Upper lobe of left lung (tissue), 4 donors: Measurements from ENCODE around the gene NINJ1.

Experiments used
- POLR2A ChIP-seq, 4 donors: fragments of 450-650 bp; IDR thresholded peaks; one replicate each; pipeline ENCODE4 v1.5.1; 2016 to 2017; ENCODE audit warnings: antibody characterized with exemption in 4 of 4, mild to moderate bottlenecking in 2 of 4
- TF ChIP-seq, protein P1 (sequence below), 6 experiments: fragments of 450-650 bp in 4 of 6; fragments of 200-600 bp in 2 of 6; sonication (generic) in 2 of 6; IDR thresholded peaks; one replicate each; pipeline ENCODE4 v1.5.1; 2016 to 2019; ENCODE audit warnings: antibody characterized with exemption in 6 of 6

DNA sequence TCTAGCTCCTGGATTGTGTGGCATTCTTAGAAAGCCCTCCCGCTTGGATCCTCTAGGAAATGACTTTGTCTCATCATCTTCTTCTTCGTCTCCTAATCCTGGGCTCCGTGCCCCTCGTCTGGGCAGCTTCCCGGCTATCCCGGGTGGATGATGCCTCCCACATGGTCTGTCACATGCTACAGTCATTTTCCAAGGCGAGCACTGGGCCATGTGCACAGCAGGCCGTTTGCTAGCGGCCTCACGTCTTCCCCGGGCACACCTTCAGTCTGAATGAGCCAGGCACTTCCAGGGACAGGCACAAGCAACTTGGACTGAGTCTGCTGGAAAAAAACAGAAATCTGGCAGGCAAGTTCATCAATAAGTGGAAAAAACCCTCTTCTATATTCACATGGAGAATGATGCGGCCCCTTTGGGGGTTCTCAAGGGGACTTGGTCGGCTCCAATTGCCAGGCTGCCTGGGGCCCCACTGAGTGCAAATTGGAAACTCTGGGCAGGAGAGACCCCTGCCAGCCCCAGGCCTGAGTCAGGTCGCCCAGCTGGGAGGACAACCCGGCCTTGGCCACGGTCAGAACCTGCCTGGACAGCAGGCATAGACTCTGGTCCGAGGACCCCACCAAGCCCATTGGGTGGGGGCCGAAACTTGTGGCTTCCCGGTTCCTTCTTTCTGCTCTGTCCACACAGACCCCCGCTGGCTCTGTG, 38.8 kb upstream of the NINJ1 start:
- TF ChIP-seq, protein P1, sequence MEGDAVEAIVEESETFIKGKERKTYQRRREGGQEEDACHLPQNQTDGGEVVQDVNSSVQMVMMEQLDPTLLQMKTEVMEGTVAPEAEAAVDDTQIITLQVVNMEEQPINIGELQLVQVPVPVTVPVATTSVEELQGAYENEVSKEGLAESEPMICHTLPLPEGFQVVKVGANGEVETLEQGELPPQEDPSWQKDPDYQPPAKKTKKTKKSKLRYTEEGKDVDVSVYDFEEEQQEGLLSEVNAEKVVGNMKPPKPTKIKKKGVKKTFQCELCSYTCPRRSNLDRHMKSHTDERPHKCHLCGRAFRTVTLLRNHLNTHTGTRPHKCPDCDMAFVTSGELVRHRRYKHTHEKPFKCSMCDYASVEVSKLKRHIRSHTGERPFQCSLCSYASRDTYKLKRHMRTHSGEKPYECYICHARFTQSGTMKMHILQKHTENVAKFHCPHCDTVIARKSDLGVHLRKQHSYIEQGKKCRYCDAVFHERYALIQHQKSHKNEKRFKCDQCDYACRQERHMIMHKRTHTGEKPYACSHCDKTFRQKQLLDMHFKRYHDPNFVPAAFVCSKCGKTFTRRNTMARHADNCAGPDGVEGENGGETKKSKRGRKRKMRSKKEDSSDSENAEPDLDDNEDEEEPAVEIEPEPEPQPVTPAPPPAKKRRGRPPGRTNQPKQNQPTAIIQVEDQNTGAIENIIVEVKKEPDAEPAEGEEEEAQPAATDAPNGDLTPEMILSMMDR (IDR thresholded peaks at IDR 0.05) = no peak
- no peak for TF ChIP-seq POLR2A (IDR thresholded peaks at IDR 0.05)
